ENCODE measurements around the gene DEAF1.

DNA sequence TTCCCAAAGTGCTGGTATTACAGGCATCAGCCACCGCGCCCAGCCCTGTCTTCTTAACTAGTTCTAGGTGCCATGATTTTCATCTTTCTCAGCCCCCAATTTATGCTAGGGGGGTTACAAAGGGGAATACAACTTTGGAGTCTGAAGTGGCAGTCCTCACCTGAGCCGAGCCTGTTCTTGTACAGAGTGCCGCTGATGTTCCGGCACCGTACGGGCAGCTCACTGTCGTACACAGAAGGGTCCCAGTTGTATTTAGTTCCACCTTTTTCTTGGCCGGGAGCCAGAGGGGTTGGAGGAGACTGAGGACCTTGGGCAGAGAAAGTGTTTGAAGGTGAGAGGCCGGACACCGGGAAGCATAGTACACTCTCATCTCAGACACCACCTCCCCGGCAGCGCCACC, 7.3 kb downstream of the DEAF1 start:
- TF ChIP-seq CTCF (IDR thresholded peaks at IDR 0.05 in 4 of 5, conservative IDR thresholded peaks at IDR 0.05 in 1 of 5) (no peak), POLR2A (IDR thresholded peaks at IDR 0.05) (no peak)

All from gastrocnemius medialis (tissue), 4 donors.